Measurements from ENCODE around the gene DOCK2.

- TF ChIP-seq EZH2 (IDR thresholded peaks at IDR 0.05; ENCODE audit: insufficient read depth, poor library complexity, severe bottlenecking) (no peak), EZH2phosphoT487 (IDR thresholded peaks at IDR 0.05; ENCODE audit: insufficient read depth, low read depth) (no peak)
Observed at GRCh38 chr5:170100066-170100943, 463.2 kb downstream of the DOCK2 start.
